Hematopoietic multipotent progenitor cell treated with erythropoietin and hydrocortisone succinate and interleukin-3 and kit ligand, for 15 days (in vitro differentiated cells): Measurements from ENCODE around the gene SND1.

Experiments used
- DNase-seq: peaks from one replicate; pipeline ENCODE4 v3.0.0-alpha.2; 2015; ENCODE audit warnings: low spot score

Gene SND1

GRCh38 chr7:127730658-127731276, 78.8 kb downstream of the SND1 start:
- no peak for DNase-seq

GRCh38 chr7:127731431-127732080, 79.6 kb downstream of the SND1 start:
- no peak for DNase-seq

- DNase-seq = no peak
These were observed 80.3 kb downstream of the SND1 start for GRCh38 chr7:127732306-127732705.

- DNase-seq = no peak
These were observed 82.0 kb downstream of the SND1 start for GRCh38 chr7:127733986-127734385.

GRCh38 chr7:127736511-127736910, 84.5 kb downstream of the SND1 start:
- no peak for DNase-seq

- no peak for DNase-seq
These were observed 86.9 kb downstream of the SND1 start for GRCh38 chr7:127738859-127739258.

- DNase-seq = no peak
These were observed 89.9 kb downstream of the SND1 start for GRCh38 chr7:127741764-127742375.

GRCh38 chr7:127745445-127745844, 93.5 kb downstream of the SND1 start:
- no peak for DNase-seq

- DNase-seq = no peak
These were observed 99.1 kb downstream of the SND1 start for GRCh38 chr7:127751062-127751461.

GRCh38 chr7:127751490-127752448, 99.8 kb downstream of the SND1 start:
- no peak for DNase-seq

GRCh38 chr7:127752829-127753228, 100.8 kb downstream of the SND1 start:
- no peak for DNase-seq

GRCh38 chr7:127754457-127754856, 102.5 kb downstream of the SND1 start:
- no peak for DNase-seq

- no peak for DNase-seq
These were observed 103.5 kb downstream of the SND1 start for GRCh38 chr7:127755521-127755920.

- DNase-seq = no peak
These were observed 104.0 kb downstream of the SND1 start for GRCh38 chr7:127755965-127756364.

GRCh38 chr7:127758105-127758504, 106.1 kb downstream of the SND1 start:
- DNase-seq = no peak

GRCh38 chr7:127758845-127759244, 106.9 kb downstream of the SND1 start:
- no peak for DNase-seq

- DNase-seq = no peak
These were observed 108.0 kb downstream of the SND1 start for GRCh38 chr7:127759945-127760421.

GRCh38 chr7:127760436-127761031, 108.5 kb downstream of the SND1 start:
- no peak for DNase-seq

- DNase-seq = no peak
These were observed 109.2 kb downstream of the SND1 start for GRCh38 chr7:127761196-127761595.

- DNase-seq = no peak
These were observed 112.7 kb downstream of the SND1 start for GRCh38 chr7:127764681-127765080.

- DNase-seq = no peak
These were observed 113.2 kb downstream of the SND1 start for GRCh38 chr7:127765150-127765549.
